GM12878 (cell line): ENCODE results near the gene TOP2A.

ENCODE experiments used
- BACH1 ChIP-seq: fragments of 450-650 bp; IDR thresholded peaks from 2 replicates; pipeline ENCODE4 v1.6.1; 2017; ENCODE audit warnings: mild to moderate bottlenecking, borderline replicate concordance
- BCL3 ChIP-seq: IDR thresholded peaks from 2 replicates; pipeline ENCODE4 v1.6.1; 2011; ENCODE audit warnings: borderline replicate concordance, low read depth, mild to moderate bottlenecking, moderate library complexity, low read length; ENCODE audit not compliant: insufficient read depth, poor library complexity, severe bottlenecking
- CBX5 ChIP-seq: sonication (generic); IDR thresholded peaks from 2 replicates; pipeline ENCODE4 v1.6.1; 2016; ENCODE audit warnings: low read depth, moderate library complexity, mild to moderate bottlenecking, inconsistent platforms
- CREB1 ChIP-seq: IDR thresholded peaks from 2 replicates; pipeline ENCODE4 v1.6.1; 2012; ENCODE audit warnings: low read depth, mild to moderate bottlenecking, inconsistent platforms
- CTCF ChIP-seq, 3 experiments: IDR thresholded peaks in 2 of 3; conservative IDR thresholded peaks in 1 of 3; 2 replicates each; pipeline ENCODE4 v1.5.1; 2011; ENCODE audit warnings: low read depth in 3 of 3, low read length in 3 of 3, mild to moderate bottlenecking in 3 of 3, control low read depth in 2 of 3, moderate library complexity in 2 of 3, inconsistent platforms in 1 of 3, mixed read lengths in 1 of 3; ENCODE audit not compliant: control insufficient read depth in 2 of 3, insufficient read depth in 1 of 3; ENCODE audit errors: extremely low read depth in 1 of 3
- MYC ChIP-seq: IDR thresholded peaks from 2 replicates; pipeline ENCODE4 v1.6.1; 2011; ENCODE audit warnings: mild to moderate bottlenecking, low read length, moderate library complexity, inconsistent platforms; ENCODE audit not compliant: insufficient read depth, insufficient replicate concordance, insufficient read length, severe bottlenecking
- POLR2A ChIP-seq: IDR thresholded peaks from 2 replicates; pipeline ENCODE4 v1.6.1; 2011; ENCODE audit warnings: low read depth, mild to moderate bottlenecking, low read length
- SREBF2 ChIP-seq: IDR thresholded peaks from 2 replicates; pipeline ENCODE4 v1.6.1; 2012; ENCODE audit warnings: mild to moderate bottlenecking, low read length
- TAF1 ChIP-seq: IDR thresholded peaks from 2 replicates; pipeline ENCODE4 v1.6.1; 2011; ENCODE audit warnings: mild to moderate bottlenecking, low read depth, low read length, borderline replicate concordance
- TCF7 ChIP-seq: IDR thresholded peaks from 2 replicates; pipeline ENCODE4 v1.6.1; 2014; ENCODE audit warnings: antibody characterized with exemption, borderline replicate concordance
- YY1 ChIP-seq: IDR thresholded peaks from 2 replicates; pipeline ENCODE4 v1.6.1; 2011; ENCODE audit warnings: low read depth, mild to moderate bottlenecking, low read length
- ZZZ3 ChIP-seq: IDR thresholded peaks from 2 replicates; pipeline ENCODE4 v1.6.1; 2011; ENCODE audit warnings: low read depth; ENCODE audit not compliant: control insufficient read depth, insufficient read length

GRCh38 chr17:40361925-40362695 lies 55.6 kb downstream of the TOP2A start:
- TF ChIP-seq CTCF (IDR thresholded peaks at IDR 0.05 in 2 of 3, conservative IDR thresholded peaks at IDR 0.05 in 1 of 3; ENCODE audit: control insufficient read depth in 2 of 3, extremely low read depth in 1 of 3, insufficient read depth in 1 of 3, low read depth in 3 of 3, low read length in 3 of 3) (no peak), CBX5 (no peak), YY1 (no peak), SREBF2 (no peak), TCF7 (no peak), BACH1 (no peak), MYC (no peak), BCL3 (no peak), CREB1 (no peak), POLR2A (no peak), TAF1 (no peak), ZZZ3 (no peak)
